PFSK-1 (cell line): ENCODE measurements around the gene MRPL55.

Source experiments
- FOXP2 ChIP-seq: optimal IDR thresholded peaks from 2 replicates; pipeline ENCODE3; 2011; ENCODE audit warnings: borderline replicate concordance, control low read depth, inconsistent platforms; ENCODE audit not compliant: insufficient read depth; ENCODE audit errors: extremely low read length, extremely low read depth
- POLR2AphosphoS5 ChIP-seq: IDR thresholded peaks from 2 replicates; pipeline ENCODE4 v1.6.1; 2012; ENCODE audit warnings: low read depth, mild to moderate bottlenecking, control low read depth, low read length, moderate library complexity
- REST ChIP-seq, 2 experiments: IDR thresholded peaks; 2 replicates each; pipeline versions ENCODE4 v1.6.1 to v1.8.0; 2011 to 2012; ENCODE audit warnings: low read depth in 2 of 2, low read length in 2 of 2, control low read depth in 1 of 2, inconsistent platforms in 1 of 2, mild to moderate bottlenecking in 1 of 2, moderate library complexity in 1 of 2; ENCODE audit not compliant: insufficient read depth in 1 of 2
- SIN3A ChIP-seq: IDR thresholded peaks from 2 replicates; pipeline ENCODE4 v1.6.1; 2012; ENCODE audit warnings: mild to moderate bottlenecking, low read length, moderate library complexity, borderline replicate concordance; ENCODE audit not compliant: insufficient read depth
- TAF1 ChIP-seq: IDR thresholded peaks from 2 replicates; pipeline ENCODE4 v1.6.1; 2012; ENCODE audit warnings: low read length, control low read depth, borderline replicate concordance; ENCODE audit not compliant: insufficient read depth

Gene MRPL55

DNA sequence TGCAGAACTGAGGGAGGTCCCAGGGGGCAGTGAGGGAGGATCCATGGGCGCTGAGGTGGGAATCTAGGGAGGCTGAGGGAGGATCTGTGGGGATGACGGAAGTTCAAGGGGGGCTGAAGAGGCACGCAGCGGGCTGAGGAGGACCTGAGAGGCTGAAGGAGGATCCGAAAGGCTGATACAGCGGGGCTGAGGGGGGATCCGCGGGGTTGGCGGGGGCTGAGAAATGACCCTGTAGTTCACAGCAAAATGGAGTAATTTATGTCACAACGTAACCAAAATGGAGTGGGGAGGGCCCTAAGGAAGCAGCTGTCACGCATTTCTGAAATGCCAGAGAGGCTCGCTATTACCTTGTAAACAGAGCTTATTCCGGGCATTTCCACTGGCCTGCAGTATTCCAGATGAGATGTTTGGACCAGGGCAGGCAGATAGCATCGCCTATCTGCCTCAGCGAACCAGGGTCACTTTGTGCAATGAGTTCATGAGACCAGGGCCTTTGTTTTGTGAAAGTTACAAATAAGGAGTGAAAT is 926 bp upstream of the MRPL55 start:
- TF ChIP-seq TAF1 (no peak), POLR2AphosphoS5 (no peak), FOXP2 (no peak), REST (IDR thresholded peaks at IDR 0.05; ENCODE audit: insufficient read depth in 1 of 2, low read depth in 2 of 2, low read length in 2 of 2) (no peak), SIN3A (no peak)

DNA sequence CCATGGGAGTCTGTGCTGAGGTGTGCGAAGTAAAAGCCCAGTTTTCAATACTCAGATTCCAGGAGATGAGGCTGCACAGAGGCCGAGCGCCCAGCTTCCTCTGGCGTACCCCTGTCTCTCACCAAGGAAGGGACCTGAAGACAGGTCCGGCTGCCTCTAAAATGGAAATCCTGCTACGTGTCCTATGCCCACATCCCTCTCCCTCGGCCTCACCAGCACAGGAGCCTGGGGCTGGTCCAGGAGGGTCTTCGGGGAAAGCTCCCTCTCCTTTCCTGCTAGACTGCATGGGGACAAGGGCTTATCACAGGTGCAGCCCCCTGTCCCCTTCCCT is 392 bp downstream of the MRPL55 start:
- no peak for TF ChIP-seq POLR2AphosphoS5
- no peak for TF ChIP-seq TAF1
- TF ChIP-seq FOXP2: no peak
- TF ChIP-seq REST (IDR thresholded peaks at IDR 0.05; ENCODE audit: insufficient read depth in 1 of 2, low read depth in 2 of 2, low read length in 2 of 2): no peak
- TF ChIP-seq SIN3A: no peak

GRCh38 chr1:228108055-228108690 is 926 bp downstream of the MRPL55 start:
- no peak for TF ChIP-seq FOXP2
- no peak for TF ChIP-seq POLR2AphosphoS5
- no peak for TF ChIP-seq SIN3A
- TF ChIP-seq REST (IDR thresholded peaks at IDR 0.05; ENCODE audit: insufficient read depth in 1 of 2, low read depth in 2 of 2, low read length in 2 of 2): no peak
- no peak for TF ChIP-seq TAF1

GRCh38 chr1:228107636-228108035 is 1.5 kb downstream of the MRPL55 start:
- TF ChIP-seq SIN3A: no peak
- TF ChIP-seq TAF1: no peak
- TF ChIP-seq POLR2AphosphoS5: no peak
- TF ChIP-seq REST (IDR thresholded peaks at IDR 0.05; ENCODE audit: insufficient read depth in 1 of 2, low read depth in 2 of 2, low read length in 2 of 2): no peak
- TF ChIP-seq FOXP2: no peak

DNA sequence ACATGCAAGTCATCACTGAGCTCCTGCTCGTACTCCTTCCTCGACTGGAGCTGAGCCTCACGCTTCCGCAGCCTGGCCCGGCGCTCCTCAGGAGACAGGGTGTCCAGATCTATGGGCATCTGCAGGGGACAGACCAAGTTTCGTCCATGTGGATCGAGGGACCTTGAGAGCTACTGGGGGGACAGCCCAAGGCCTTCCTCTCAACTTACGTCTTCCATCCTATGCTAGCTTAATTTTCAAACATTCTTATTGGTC is 2.4 kb downstream of the MRPL55 start:
- TF ChIP-seq TAF1 (no peak), SIN3A (no peak), REST (IDR thresholded peaks at IDR 0.05; ENCODE audit: insufficient read depth in 1 of 2, low read depth in 2 of 2, low read length in 2 of 2) (no peak), POLR2AphosphoS5 (no peak), FOXP2 (no peak)
